GM08714 (cell line): ENCODE data around the gene IRAG1.

Source experiments
- H3K4me3 ChIP-seq: fragments of 200-500 bp; sonication (Bioruptor generic); 2 replicates; pipeline ENCODE4 v1.5.1; 2014; ENCODE audit warnings: mild to moderate bottlenecking, low read length, inconsistent platforms
- ZNF274 ChIP-seq: IDR thresholded peaks from 2 replicates; pipeline ENCODE4 v1.6.1; 2012; ENCODE audit warnings: mild to moderate bottlenecking, low read depth, low read length

Gene IRAG1

GRCh38 chr11:10653261-10653660, 40.3 kb downstream of the IRAG1 start:
- no peak for TF ChIP-seq ZNF274

DNA sequence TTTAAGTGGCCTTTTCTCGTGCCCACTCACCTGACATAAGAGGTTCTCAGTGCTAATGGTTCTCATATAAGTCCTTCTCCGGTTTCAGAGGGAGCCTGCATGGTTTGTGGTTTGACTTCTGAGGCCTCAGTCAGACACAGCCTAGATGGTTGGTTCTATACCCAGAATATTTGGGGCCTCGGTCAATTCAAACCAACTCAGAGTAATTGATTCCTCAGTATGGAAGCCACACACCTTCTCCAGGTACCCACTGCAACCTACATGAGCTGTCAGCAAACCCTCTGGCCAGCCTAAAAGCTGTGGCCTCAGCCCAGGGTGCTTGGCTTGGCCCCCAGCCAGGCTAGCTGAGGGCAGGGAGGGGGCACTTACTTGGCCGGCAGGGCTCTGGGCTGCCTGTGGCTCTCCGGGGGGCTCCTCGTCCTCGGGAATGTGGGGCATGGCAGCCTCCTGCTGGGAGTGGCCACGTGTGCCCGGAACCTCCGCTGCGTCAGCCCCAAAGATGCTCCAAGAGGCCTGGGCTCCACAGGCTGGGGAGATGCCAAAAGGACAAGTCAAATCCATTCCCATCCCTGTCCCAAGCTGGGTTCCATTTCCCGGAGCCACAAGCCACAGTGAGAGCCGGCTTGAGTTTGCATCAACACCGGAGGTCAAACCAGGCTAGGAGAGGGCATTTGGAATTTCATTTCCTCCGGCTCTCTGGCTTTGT, 41.7 kb downstream of the IRAG1 start:
- no peak for TF ChIP-seq ZNF274
- H3K4me3 ChIP-seq, result no peak overlapping the region

More at GRCh38 chr11:10653261-10653660, 40.3 kb downstream of the IRAG1 start:
- no peak overlapping the region for H3K4me3 ChIP-seq

- no peak for TF ChIP-seq ZNF274
- H3K4me3 ChIP-seq, result no peak overlapping the region
These were observed 42.9 kb downstream of the IRAG1 start for GRCh38 chr11:10650630-10651029.

DNA sequence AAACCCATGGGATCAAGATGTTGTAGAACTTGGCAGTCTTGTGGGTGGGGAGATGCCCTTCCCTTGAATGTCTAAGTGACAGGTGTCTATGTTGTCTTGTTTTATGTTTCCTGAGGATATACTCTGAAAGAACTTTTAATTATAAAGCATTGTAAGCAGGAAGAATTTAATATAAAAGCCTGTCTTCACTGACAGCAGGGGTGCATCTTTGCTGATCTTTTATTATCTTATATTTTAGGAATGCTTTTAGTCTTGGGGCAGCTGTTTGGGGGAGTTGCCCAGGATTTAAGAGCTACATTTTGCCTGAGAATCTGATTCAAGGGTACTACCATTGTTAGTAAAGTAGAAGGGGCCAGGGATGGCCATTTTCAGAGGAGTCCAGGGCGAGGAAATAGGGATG, 43.4 kb downstream of the IRAG1 start:
- H3K4me3 ChIP-seq, result no peak overlapping the region
- TF ChIP-seq ZNF274, result no peak

DNA sequence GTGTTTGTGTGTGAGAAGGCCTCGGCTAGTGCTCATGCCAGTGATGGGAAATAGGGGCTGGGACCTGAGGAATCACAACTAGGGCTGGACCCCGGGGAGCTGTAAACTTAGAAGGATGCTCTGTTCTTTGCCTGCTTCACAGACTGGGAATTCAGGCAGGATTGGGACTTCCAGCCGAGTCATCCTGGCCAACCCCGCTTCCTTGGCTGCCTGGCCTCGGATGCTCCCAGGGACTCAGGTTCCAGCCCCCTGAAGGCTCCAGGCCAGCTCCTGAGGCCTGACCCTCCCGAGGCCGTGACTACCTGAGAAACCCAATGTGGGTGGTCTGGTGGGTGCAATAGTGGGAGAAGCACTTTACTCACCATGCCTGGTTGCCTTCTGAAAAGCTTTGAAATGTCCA, 44.7 kb downstream of the IRAG1 start:
- H3K4me3 ChIP-seq, result no peak overlapping the region
- no peak for TF ChIP-seq ZNF274

- TF ChIP-seq ZNF274, result no peak
- no peak overlapping the region for H3K4me3 ChIP-seq
These were observed 46.7 kb downstream of the IRAG1 start for GRCh38 chr11:10646681-10647355.

DNA sequence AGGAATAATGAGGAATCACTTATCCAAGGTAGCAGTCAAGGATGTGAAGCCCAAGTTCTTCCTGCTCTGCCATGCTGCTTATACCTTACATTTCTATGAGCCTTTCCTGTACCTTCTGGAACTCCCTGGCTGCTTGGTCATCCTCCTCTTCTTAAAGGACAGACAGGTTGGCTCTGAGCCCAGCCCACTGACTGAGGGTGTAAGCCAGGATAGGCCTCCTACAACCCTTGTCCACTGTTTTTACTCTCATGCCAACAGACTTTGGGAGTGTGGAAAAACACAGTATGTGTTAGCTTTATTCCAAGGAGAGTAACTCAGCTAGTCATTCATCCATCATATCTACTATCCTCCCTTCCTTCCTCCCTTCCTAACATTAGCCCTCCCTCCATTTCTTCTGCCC, 47.5 kb downstream of the IRAG1 start:
- TF ChIP-seq ZNF274, result no peak
- no peak overlapping the region for H3K4me3 ChIP-seq

DNA sequence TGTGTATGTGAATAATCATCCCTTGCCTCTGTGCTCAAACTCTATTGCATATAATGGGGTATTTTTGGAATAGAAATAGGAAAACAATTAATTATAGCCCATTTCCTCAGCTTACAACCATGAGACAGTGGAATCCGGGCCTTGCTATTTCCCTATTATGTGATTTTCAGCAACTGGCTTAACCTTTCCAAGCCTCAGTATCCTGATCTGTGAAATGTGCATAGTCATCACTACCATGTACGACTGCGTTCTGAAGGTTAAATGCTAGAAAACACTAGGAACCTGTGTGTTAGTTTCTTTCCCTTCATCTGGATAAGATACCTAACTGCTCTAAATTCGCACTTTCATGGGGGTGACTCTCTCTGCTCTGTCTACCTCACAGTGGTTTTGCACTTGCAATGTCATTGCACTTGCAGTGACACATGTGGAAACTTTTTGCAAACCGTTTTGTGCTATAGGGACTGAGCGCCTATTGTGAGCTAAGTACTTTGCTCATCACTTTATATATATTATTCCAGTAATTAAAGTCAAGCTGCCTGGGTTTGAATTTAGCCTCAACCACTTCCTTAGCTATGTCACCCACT, 48.3 kb downstream of the IRAG1 start:
- no peak overlapping the region for H3K4me3 ChIP-seq
- TF ChIP-seq ZNF274, result no peak
